ENCODE measurements around the gene HOXA3.

HOXA3 gene

DNA sequence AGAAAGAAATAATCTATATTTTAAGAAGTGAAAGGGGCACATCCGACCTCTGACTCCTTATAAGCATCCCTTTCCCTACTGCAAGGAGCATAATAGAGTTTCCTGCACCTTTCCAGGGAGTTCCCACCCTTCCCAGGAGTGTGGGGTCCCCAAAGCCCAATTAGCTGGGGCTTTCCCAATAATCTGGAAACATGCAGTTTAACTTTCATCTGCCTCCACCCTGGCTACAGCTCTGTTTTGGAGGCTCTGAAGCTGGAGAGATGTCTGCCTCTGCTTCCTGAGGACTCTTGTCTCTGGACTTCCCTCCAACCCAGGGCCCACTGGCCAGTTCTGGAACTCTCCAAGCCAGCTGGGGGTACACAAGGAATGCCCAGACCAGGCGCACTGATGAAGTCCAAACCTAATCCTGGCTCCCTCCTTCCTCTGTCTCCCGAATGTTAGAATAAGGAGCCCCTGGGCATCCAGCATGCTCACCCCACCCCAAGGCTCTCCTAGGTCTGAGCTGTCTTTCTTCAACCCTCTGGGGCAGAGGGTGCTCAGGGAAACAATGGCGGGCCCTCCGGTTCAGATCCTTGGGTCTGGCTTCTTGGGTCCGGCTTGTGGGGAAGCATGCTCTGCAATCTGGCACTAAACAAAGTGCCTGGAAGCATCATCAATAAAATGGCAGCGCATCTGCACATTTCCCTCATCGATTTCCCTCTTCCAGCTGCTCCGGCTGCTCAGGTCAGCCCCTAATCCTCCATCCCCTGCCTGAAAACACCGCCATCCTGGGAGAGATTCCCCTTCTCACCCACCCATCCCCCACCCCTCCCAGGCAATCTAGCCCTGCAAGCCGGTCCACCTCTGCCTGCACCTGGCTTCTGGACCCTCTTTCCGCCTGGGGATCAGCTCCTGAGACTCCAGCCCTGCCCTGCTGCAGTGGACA lies 35.2 kb downstream of the HOXA3 start:
- no peak for DNase-seq (ENCODE audit: low read depth in 1 of 2, low spot score in 1 of 2)

DNA sequence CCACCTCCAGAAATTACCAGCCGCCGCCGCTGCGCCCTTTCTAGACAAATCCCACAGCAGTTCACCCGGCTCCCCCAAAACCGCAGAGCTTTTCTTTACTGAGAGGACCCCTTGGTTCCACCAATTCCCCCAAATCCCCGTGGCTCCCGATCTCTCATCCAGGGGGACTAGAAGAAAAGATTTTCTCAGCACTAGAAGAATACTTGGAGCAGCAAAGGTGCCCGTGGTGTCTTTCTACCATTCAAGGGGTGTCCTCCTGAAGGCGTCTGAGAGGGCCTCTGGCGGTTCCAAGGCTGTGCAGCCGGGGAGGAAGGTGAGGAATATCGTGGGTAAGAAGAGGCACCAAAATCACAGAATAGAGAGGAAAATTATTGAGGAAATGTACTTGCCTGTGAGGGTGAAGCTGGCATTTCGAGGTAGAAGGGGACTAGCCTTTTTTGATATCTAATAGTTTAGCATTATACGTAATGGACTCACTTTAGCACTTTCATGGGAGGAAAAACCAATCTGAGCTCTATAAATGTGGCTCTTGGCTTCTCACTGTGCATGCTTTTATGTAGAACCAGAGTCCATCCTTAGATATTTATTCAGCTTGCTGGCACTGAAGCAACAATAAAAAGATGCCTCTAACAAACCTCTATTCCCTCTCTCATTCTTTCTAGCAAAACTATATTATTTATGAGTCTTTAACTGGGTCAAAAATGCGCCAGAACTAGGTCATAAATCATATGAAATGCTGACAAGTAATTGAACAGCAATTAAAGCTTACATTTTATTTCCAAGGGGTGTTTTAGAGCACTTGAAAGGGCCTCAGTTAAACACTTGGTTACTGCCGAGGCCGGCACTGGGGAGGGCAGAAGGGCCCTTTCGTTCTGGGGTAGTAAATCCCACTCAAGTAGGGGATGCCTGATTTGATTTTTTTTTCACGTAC lies 36.1 kb downstream of the HOXA3 start:
- DNase-seq (ENCODE audit: low read depth in 1 of 2, low spot score in 1 of 2), result no peak

DNA sequence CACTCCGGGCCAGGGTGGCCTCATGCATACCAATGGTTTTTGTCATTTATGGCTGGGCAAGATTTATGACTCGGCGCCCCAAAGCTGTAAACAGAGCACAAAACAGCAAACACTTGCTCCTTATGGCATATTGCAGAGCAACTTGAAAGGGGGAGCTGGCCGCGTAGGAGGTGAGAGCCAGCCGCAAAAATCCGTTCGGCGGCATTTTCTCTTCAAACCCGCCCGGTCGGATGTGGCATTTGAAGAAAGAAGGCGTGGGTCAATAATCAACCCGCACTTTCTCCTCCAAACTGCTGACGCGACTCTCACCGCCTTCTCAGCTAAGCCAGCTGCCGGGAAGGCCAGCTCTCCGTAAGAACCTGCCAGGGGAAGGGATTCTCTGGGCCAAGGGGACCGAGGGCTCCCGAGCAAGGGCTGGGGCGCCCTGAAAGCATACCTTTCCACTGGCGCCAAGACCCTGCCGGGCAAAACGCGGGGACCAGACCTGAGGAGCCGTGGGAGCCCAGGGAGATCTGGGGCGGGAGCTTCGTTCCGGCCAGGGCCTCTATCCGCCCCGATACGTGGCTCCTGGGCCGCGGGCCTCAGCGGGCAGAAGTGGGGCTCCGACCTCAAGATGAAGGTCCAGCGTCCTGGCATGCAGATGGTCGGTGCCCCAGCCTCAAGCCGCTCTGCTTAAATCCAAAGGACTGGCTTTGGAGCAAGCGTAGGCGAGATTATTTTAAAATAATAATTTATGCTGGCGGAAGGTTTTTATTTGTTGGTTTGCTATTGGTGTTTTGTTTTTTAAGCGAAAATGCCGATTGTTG lies 37.0 kb downstream of the HOXA3 start:
- DNase-seq (ENCODE audit: low read depth in 1 of 2, low spot score in 1 of 2), result no peak

DNA sequence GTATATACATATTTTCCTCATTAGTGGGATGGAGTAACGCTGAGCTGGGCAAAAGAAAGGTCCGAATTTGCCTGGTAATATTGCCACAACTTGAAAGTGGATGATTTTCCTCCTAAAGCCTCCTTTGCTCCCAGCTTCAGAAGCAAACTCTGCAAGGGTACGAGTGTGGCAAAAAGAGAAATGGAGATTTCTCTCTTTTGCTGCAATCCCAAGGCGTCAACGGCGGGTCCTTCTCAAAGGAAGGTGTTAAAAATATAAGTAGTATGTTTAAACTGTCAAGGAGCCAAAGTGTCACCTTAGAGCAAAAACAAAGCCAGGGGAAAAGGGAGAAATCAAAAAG lies 37.5 kb downstream of the HOXA3 start:
- no peak for DNase-seq (ENCODE audit: low read depth in 1 of 2, low spot score in 1 of 2)

DNA sequence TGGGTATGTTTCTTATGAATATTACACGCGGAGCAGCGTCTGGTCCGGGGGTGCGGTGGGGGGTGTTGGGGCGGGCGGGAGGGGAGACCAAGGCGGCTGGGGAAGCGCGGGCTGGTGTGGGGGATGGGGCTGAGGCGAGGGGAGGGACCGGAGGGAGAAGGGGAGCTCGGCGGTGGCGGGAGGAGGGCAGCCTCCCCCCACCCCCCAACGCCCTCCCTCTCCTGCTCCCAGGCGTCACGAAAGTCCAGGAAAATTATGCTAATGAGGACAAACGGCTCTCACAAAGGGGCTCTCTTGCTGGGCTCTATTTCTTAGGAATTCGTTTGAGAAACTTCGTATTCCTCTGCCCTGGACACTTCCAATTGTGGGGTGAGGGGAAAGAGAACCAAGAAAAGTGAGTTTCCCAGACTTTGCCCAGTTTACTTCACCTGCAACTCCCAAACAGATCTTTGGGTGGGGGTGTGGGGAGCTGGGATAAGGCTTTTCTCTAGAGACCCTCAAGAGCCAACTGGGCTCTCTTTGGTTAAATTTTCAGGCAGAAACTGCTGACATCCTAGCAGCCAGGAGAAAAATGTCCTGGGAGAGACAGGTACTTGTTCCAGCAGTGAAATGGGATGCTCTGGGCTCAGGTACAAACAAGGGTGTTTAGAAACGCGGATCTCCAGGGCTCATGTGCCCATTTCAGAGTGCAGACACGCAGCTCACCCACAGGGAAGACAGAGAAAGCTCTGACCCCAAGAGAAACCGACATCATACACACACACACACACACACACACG lies 38.2 kb downstream of the HOXA3 start:
- DNase-seq (ENCODE audit: low read depth in 1 of 2, low spot score in 1 of 2), result no peak

DNA sequence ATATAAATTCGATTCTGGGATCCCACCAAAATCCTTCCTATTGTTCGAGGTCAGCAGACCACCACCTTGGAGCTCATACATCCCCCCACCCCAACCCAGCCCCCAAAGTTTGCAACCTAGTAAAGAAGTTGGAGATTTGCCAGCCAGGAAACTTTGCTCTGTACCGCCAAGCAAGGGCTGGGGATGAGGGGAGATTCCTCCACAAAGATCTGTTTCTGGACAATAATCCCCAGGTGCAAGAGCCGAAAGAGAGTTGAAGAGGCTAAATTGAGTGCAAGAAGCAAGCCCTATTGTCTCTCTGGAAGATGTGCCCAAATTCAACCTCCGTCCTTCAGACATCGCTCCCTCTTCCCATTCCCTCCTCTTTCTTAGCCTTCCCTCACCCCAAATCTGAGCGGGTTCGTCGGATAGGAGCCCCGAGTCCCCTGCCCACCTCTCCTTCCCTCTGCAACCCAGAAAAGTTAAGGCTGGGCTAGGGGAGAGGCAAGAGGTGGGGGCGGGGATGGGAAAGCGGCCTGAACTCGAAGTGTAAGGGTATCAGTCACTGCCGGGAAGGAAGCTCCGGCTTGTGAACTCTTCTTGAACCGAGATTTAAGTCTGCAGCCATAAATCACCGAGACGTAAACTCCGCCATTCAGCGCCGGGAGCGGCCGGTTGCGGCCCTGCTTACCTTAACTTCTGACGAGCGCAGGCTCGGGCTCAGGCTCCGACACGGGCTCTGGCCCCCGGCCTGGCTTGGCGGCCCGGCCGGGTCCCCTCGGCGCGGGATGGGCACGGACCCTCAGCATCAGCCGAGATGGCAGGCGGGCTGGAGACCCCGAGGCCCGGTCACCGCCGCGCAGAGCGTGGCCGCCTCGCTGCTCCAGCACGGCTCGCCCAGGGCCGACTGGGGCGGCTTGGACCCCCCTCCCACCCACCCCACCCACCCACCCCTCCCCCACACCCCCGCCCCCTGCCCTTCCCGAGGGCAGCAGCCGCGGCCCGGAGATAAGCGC lies 39.1 kb downstream of the HOXA3 start:
- no peak for DNase-seq (ENCODE audit: low read depth in 1 of 2, low spot score in 1 of 2)

DNA sequence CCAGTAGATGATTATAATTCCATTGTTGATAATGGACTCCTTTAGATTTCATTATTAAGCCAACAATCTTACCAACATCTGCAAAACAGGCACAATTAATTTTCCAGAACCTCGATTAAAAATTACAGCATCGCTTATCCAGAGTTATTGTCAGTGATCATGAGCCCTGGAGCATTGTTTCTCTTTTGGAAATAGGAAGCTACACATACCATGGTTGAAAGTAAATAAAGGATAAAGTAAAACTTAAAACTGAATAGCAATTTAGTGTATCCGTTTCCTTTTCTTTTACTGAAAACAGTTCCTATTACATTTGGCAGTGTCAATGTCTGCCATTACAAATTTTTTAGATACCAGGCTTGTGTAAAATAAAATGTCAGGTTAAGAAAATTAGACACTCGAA lies 40.0 kb downstream of the HOXA3 start:
- DNase-seq (ENCODE audit: low read depth in 1 of 2, low spot score in 1 of 2), result no peak

DNA sequence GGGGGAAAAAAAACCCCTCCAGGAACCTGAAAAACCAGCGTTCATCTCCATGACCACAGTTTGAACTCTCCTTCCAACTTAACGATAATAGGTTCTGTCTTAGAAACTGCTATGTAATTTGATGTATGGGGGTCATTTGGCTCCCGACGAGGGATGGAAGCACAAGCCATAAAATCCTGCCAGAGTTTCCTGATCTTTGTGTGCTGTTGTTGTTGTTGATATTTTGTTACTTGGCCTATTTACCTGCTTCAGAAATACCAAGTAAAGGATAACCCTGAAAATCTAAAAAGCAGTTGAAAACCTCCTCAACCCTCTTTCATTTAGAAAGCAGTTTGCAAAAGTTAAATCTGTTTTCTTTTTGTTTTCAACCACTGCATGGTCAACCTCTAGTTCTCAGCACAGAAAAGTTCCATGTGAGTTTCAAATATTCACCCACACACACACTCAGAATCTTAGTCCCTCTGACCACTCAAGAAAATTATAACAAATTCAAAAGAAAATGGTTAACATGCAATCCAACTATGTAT lies 40.6 kb downstream of the HOXA3 start:
- no peak for DNase-seq (ENCODE audit: low read depth in 1 of 2, low spot score in 1 of 2)

DNA sequence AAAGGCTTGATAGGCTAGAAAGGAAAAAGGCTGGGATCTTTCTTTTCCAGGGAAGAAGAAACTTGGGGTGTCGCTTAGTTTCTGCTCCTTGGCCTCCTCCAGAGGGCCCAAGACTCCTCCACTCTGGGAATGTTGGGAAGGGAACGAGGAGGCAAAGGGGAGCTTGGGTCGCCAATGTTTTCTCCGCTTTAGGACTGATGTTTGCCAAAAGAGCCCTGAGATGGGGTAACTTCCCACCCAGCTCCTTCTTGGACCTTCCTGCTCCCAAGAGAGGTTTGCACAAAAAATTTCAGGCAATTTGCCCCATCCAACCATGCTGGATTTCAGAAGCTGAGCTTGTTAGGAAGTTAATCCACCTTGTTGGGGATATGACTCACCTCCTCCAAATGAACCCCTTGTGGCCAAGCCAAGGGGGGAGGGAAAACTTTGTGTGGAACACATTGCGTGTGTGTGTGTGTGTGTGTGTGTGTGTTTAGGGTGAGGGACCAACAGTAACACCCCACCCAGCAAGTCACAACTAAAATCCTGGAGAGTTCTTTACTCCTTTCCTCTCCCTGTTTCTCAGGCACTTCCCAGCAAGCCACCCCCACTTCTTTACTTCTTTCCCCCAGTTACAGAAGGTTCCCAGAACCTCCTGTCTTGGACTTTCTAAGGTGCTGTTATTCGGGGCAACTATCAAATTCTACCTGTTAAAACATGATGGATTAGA lies 41.2 kb downstream of the HOXA3 start:
- no peak for DNase-seq (ENCODE audit: low read depth in 1 of 2, low spot score in 1 of 2)

DNA sequence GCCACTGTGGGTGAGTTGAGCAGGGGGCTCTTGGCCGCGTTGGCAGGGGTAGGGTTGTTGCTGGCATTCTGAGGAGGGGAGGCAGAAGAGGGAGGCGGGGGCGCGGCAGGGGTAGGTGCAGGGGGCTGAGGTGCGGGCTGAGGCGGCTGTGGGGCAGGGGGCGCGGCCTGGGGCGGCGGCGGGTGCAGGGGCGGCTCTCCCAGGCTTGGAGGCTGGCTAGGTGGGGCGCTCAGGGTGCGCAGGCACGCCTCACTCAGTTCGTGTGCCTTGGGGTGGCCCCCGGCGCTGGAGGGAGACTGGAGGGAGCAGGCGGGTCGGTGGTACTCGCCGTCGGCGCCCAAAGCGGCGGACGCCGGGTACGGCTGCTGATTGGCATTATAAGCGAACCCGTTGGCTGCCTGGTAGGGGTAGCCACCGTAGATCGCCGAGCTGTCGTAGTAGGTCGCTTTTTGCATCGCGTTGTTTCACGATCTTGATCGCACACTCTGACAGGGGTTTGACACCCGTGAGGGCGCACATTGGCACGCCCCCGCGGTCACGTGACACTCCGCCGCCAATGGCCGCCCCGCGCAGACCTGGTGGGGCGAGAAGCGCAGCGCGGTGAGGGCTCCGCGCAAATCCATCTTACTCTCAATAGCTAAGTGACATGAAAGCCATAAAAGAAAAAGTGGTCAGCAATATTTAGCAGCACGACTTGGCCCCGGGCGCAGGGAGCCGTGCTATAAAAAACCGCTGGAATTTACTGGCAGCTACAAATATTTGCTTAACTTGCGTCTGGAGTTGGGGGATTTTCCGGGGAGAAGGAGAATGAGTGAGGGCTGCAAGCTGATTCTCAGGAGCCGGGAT lies 42.0 kb downstream of the HOXA3 start:
- no peak for DNase-seq (ENCODE audit: low read depth in 1 of 2, low spot score in 1 of 2)

DNA sequence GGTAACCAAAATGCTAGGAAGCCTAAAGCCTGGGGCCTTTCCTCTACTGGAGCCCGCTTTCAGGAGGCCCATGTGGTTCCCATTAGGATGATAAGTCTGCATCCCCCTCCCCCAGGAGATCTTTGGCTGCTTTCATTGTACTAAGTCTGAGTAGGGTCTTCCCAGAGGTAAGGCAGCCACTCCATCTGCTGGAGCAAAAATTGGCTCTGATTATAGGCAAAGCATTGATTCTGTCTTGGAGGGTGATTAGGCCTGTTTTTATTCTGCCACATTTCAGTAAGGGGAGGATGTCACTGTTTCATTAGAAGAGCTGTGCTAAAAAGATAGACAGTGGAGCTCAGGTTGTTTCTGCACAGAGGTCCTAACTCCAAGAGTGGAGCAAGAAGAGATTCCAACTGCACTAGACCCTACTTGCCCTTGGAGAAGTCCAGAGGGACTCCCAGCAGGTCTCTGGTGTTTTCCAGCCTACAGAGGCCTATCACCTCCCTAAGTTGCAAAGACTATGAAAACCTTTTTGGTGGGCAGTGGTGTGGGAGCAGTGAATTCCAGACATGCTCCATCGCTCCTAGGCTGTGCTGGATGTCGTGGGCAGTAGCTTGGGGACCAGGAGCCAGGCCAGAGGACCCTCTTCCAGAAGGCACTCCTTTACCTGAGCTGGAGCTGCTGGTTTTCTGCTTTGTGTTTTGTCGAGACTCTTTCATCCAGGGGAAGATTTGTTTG lies 42.8 kb downstream of the HOXA3 start:
- no peak for DNase-seq (ENCODE audit: low read depth in 1 of 2, low spot score in 1 of 2)

DNA sequence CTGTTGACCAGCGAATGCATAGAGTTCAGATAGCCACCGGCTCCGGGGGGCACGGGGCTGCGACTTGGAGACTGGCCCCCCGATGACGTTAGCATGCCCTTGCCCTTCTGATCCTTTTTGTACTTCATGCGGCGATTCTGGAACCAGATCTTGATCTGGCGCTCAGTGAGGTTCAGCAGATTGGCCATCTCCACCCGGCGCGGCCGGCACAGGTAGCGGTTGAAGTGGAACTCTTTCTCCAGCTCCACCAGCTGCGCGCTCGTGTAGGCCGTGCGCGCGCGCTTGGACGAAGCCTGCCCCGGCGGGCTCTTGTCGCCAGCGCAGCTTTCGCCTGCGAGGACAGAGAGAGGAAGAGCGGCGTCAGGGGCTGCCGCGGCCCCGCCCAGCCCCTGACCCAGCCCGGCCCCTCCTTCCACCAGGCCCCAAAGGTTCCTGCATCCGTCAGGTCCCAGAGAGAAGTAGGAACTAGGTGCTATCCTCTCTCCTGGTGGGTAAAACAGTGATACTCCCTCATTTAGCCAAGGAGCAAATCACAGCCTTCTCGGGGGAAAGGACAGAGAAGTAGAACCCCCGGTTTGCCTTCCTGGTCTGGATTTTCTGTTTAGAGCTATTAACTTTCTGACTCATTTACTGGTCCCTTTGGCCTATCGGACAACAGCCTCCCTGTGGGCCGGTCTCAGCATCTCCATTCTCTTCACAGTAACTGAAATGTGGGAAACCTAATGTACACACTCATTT lies 43.8 kb downstream of the HOXA3 start:
- no peak for DNase-seq (ENCODE audit: low read depth in 1 of 2, low spot score in 1 of 2)

DNA sequence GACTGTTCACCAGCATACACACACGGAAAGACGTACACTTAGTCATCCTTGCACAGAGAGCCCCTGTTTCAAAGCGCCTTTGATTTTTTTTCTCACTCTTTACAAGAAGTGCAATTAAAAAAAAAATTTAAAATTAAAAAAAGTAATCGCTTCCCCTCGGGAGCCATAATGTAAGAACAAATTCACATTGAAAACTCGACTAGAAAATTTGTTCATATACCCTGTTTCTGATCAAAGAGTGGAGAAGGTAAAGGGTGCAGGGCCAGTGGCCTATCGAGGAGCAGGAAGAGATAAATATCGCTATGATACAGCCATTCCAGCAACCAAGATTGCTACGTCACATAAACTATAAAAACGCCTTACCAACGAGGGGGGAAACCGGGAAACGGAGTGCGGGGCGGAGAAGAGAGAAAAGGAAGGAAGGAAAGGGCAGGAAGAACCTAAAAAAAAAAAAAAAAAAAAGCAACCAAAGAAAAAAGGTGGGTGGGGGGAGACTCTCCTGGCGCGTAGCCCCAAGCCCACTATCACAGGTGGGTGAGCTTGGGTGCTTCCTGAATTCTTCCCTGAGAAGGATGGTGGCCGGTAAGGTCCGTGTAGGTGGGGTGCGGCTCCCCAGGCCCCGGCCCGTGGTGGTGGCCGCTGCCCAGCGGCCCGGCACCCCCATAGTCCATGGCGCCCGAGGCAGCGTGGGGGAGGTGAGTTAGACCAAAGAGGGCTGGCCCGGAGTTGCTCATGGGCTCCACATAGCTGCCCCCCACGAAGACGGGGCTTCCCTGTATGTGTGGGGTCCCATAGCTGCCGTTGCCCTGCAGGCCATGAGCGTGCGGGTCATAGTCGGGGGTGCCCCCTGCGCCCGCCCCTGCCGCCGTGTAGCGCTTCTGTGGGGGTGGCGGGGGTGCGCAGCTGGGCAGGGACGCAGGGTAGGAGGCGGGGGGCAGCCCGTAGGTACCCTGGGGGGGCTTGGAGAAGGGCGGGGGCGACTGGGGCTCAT lies 44.7 kb downstream of the HOXA3 start:
- no peak for DNase-seq (ENCODE audit: low read depth in 1 of 2, low spot score in 1 of 2)

DNA sequence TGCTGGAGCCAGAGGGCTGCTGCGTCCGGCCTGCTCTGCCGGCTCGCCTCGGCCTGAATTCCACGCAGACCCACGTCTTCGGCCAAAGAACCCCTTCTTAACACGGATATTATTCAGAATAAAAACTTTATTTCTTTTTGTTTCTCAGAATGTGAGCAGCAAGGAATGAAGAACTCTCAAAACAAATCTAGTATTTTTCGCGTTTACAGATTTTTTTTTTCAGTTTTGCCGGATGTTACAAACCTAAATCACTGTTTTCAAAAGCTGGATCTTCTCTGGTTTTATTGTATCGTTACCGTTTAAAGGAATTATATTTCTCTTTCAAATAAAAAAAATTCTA lies 45.5 kb downstream of the HOXA3 start:
- no peak for DNase-seq (ENCODE audit: low read depth in 1 of 2, low spot score in 1 of 2)

Measured in activated T-helper 1 cell treated with anti-CD3 and anti-CD28 coated beads, Interleukin-2, amount 50 U/mL, for 16 hours (primary cell).